Measurements from ENCODE around the gene ZEB2. TPM values are rescaled to one million over a fixed set of nuclear protein-coding genes. Genes with fewer than 3 reads are reported as not detected.
A peak's percentile ranks its signal among the peaks of the same experiment; 100 is the strongest.

The ZEB2 gene
- total RNA-seq, 2 experiments from 2014 or later = 40.4 to 40.9 TPM

- Mint-ChIP-seq H3K9me3 (ENCODE audit: low read depth) (no peaks in the 10 kb centered on the region), H3K4me1 (peaks cover 51% of the 10 kb centered on the region), H3K4me3 (peak overlapping the region; percentile 78), H3K27me3 (peaks cover 21% of the 10 kb centered on the region), H3K27ac (peak overlapping the region; percentile 71), H3K36me3 (peaks cover 21% of the 10 kb centered on the region)
- CTCF ChIA-PET = interaction anchor here (1.2 to 1.7 kb wide), 2 partner anchors 59 to 274 kb away, joined by 3 to 5 read pairs; no protein-coding TSS in a partner anchor
- ATAC-seq = no peak
- no peak for DNase-seq
Observed at GRCh38 chr2:144515099-144515695, 4.7 kb downstream of the ZEB2 start.

GRCh38 chr2:144514616-144515091, 5.3 kb downstream of the ZEB2 start:
- no peak for ATAC-seq
- Mint-ChIP-seq H3K27me3 (peaks cover 21% of the 10 kb centered on the region), H3K4me3 (peak overlapping the region; percentile 78), H3K9me3 (ENCODE audit: low read depth) (no peaks in the 10 kb centered on the region), H3K36me3 (peaks cover 21% of the 10 kb centered on the region), H3K4me1 (peaks cover 51% of the 10 kb centered on the region), H3K27ac (no peak overlapping the region)
- DNase-seq = no peak
- CTCF ChIA-PET = interaction anchor here (1.7 kb wide), 1 partner anchor 59 kb away, joined by 5 read pairs; no protein-coding TSS in a partner anchor

GRCh38 chr2:144513388-144514101, 6.4 kb downstream of the ZEB2 start:
- Mint-ChIP-seq H3K9me3 (ENCODE audit: low read depth) (no peaks in the 10 kb centered on the region), H3K4me1 (peaks cover 60% of the 10 kb centered on the region), H3K27ac (peak overlapping the region; percentile 47), H3K27me3 (peaks cover 21% of the 10 kb centered on the region), H3K36me3 (peaks cover 24% of the 10 kb centered on the region), H3K4me3 (peak overlapping the region; percentile 39)
- ATAC-seq (no peak), DNase-seq (no peak)
- CTCF ChIA-PET = no interaction called here

- no peak for ATAC-seq
- H3K36me3 Mint-ChIP-seq = peaks cover 24% of the 10 kb centered on the region
- peak overlapping the region; percentile 47 for H3K27ac Mint-ChIP-seq
- peaks cover 66% of the 10 kb centered on the region for H3K4me1 Mint-ChIP-seq
- H3K4me3 Mint-ChIP-seq = peak overlapping the region; percentile 13
- CTCF ChIA-PET = no interaction called here
- no peak for DNase-seq
- peaks cover 21% of the 10 kb centered on the region for H3K27me3 Mint-ChIP-seq
- no peaks in the 10 kb centered on the region for H3K9me3 Mint-ChIP-seq (ENCODE audit: low read depth)
Observed at GRCh38 chr2:144512891-144513351, 7.0 kb downstream of the ZEB2 start.

- Mint-ChIP-seq H3K27me3 (peaks cover 21% of the 10 kb centered on the region), H3K9me3 (ENCODE audit: low read depth) (no peaks in the 10 kb centered on the region), H3K36me3 (peaks cover 24% of the 10 kb centered on the region), H3K27ac (peak overlapping the region; percentile 4), H3K4me1 (peaks cover 71% of the 10 kb centered on the region), H3K4me3 (peak overlapping the region; percentile 13)
- ATAC-seq = no peak
- CTCF ChIA-PET = no interaction called here
- no peak for DNase-seq
Observed at GRCh38 chr2:144512470-144512869, 7.4 kb downstream of the ZEB2 start.

GRCh38 chr2:144511937-144512336, 8.0 kb downstream of the ZEB2 start:
- H3K27me3 Mint-ChIP-seq = peaks cover 21% of the 10 kb centered on the region
- no peaks in the 10 kb centered on the region for H3K9me3 Mint-ChIP-seq (ENCODE audit: low read depth)
- CTCF ChIA-PET = interaction anchor here (1.7 kb wide), 1 partner anchor 8 kb away, joined by 7 read pairs; the partner anchor contains the start of gene ZEB2
- no peak overlapping the region for H3K27ac Mint-ChIP-seq
- ATAC-seq (no peak), DNase-seq (no peak)
- H3K36me3 Mint-ChIP-seq = peaks cover 22% of the 10 kb centered on the region
- peak overlapping the region; percentile 4 for H3K4me3 Mint-ChIP-seq
- H3K4me1 Mint-ChIP-seq = peaks cover 75% of the 10 kb centered on the region

GRCh38 chr2:144511226-144511810, 8.6 kb downstream of the ZEB2 start:
- no peak for ATAC-seq
- Mint-ChIP-seq H3K27me3 (peaks cover 21% of the 10 kb centered on the region), H3K36me3 (peaks cover 22% of the 10 kb centered on the region), H3K4me1 (peaks cover 77% of the 10 kb centered on the region), H3K27ac (peak overlapping the region; percentile 92), H3K4me3 (peak overlapping the region; percentile 78), H3K9me3 (ENCODE audit: low read depth) (no peaks in the 10 kb centered on the region)
- DNase-seq = no peak
- CTCF ChIA-PET = interaction anchor here (1.0 to 1.7 kb wide), 2 partner anchors 8 to 58 kb away, joined by 4 to 7 read pairs; partner anchors contain the start of gene ZEB2

GRCh38 chr2:144510294-144510991, 9.5 kb downstream of the ZEB2 start:
- H3K36me3 Mint-ChIP-seq = peaks cover 22% of the 10 kb centered on the region
- peaks cover 21% of the 10 kb centered on the region for H3K27me3 Mint-ChIP-seq
- DNase-seq (peak; percentile 73), ATAC-seq (peak; percentile 86)
- H3K9me3 Mint-ChIP-seq (ENCODE audit: low read depth) = no peaks in the 10 kb centered on the region
- CTCF ChIA-PET = interaction anchor here (0.7 to 1.7 kb wide), 4 partner anchors 9 to 57 kb away, joined by 3 to 7 read pairs (median 4); partner anchors contain the start of gene ZEB2
- H3K27ac Mint-ChIP-seq = peak overlapping the region; percentile 92
- H3K4me1 Mint-ChIP-seq = peaks cover 83% of the 10 kb centered on the region
- H3K4me3 Mint-ChIP-seq = peak overlapping the region; percentile 78

GRCh38 chr2:144509879-144510221, 10.1 kb downstream of the ZEB2 start:
- peaks cover 22% of the 10 kb centered on the region for H3K36me3 Mint-ChIP-seq
- CTCF ChIA-PET = interaction anchor here (0.9 kb wide), 1 partner anchor 55 kb away, joined by 3 read pairs; no protein-coding TSS in a partner anchor
- no peak for ATAC-seq
- no peak for DNase-seq
- no peaks in the 10 kb centered on the region for H3K9me3 Mint-ChIP-seq (ENCODE audit: low read depth)
- peaks cover 85% of the 10 kb centered on the region for H3K4me1 Mint-ChIP-seq
- H3K4me3 Mint-ChIP-seq = no peak overlapping the region
- H3K27me3 Mint-ChIP-seq = peaks cover 21% of the 10 kb centered on the region
- no peak overlapping the region for H3K27ac Mint-ChIP-seq

GRCh38 chr2:144509001-144509878, 10.7 kb downstream of the ZEB2 start:
- no peaks in the 10 kb centered on the region for H3K9me3 Mint-ChIP-seq (ENCODE audit: low read depth)
- CTCF ChIA-PET = no interaction called here
- H3K4me3 Mint-ChIP-seq = no peak overlapping the region
- peak overlapping the region; percentile 20 for H3K27ac Mint-ChIP-seq
- DNase-seq = no peak
- H3K36me3 Mint-ChIP-seq = peaks cover 20% of the 10 kb centered on the region
- no peak for ATAC-seq
- H3K4me1 Mint-ChIP-seq = peaks cover 84% of the 10 kb centered on the region
- H3K27me3 Mint-ChIP-seq = peaks cover 19% of the 10 kb centered on the region

- Mint-ChIP-seq H3K36me3 (peaks cover 17% of the 10 kb centered on the region), H3K27ac (peak overlapping the region; percentile 33), H3K4me1 (peaks cover 77% of the 10 kb centered on the region), H3K9me3 (ENCODE audit: low read depth) (no peaks in the 10 kb centered on the region), H3K27me3 (peaks cover 11% of the 10 kb centered on the region), H3K4me3 (peak overlapping the region; percentile 2)
- DNase-seq (no peak), ATAC-seq (no peak)
- CTCF ChIA-PET = no interaction called here
Observed at GRCh38 chr2:144508172-144508851, 11.6 kb downstream of the ZEB2 start.

Measured in activated CD8-positive, alpha-beta memory T cell treated with anti-CD3 and anti-CD28 coated beads, Interleukin-2, amount 10 ng/mL, durations not matched to agents 7 days and 5 days (primary cell).